Ureter (tissue), 1 donor: ENCODE results near the gene ITGA5. TPM values are rescaled to one million over a fixed set of nuclear protein-coding genes. Genes with fewer than 3 reads are reported as not detected.

Source experiments
- DNase-seq: peaks from one replicate; pipeline ENCODE4 v3.0.0-alpha.2; 2020; ENCODE audit warnings: low spot score
- total RNA-seq: library from RNA; stranded (reverse); gene quantifications from one replicate; pipeline ENCODE4 v1.2.4, GENCODE V29; 2023
- donor health status: DM: yes; HTN: yes; CAD: no.

The ITGA5 gene
- total RNA-seq, 1 donor from 2014 or later, result 117 TPM

- no peak for DNase-seq
These were observed 7.5 kb downstream of the ITGA5 start for GRCh38 chr12:54411391-54412241.

GRCh38 chr12:54409267-54409666 lies 9.8 kb downstream of the ITGA5 start:
- no peak for DNase-seq

- no peak for DNase-seq
These were observed 11.7 kb downstream of the ITGA5 start for GRCh38 chr12:54407183-54407905.

- DNase-seq, result no peak
These were observed 13.5 kb downstream of the ITGA5 start for GRCh38 chr12:54405573-54405972.

GRCh38 chr12:54405106-54405505 lies 14.0 kb downstream of the ITGA5 start:
- DNase-seq, result no peak

GRCh38 chr12:54404061-54405004 lies 14.7 kb downstream of the ITGA5 start:
- no peak for DNase-seq

- no peak for DNase-seq
These were observed 17.9 kb downstream of the ITGA5 start for GRCh38 chr12:54401119-54401518.

- DNase-seq, result peak; percentile 88
These were observed 19.9 kb downstream of the ITGA5 start for GRCh38 chr12:54398995-54399793.

GRCh38 chr12:54398218-54398617 lies 20.8 kb downstream of the ITGA5 start:
- no peak for DNase-seq

- no peak for DNase-seq
These were observed 21.9 kb downstream of the ITGA5 start for GRCh38 chr12:54397157-54397556.

- no peak for DNase-seq
These were observed 23.5 kb downstream of the ITGA5 start for GRCh38 chr12:54395545-54395944.

GRCh38 chr12:54394986-54395385 lies 24.1 kb downstream of the ITGA5 start:
- DNase-seq, result no peak

GRCh38 chr12:54394281-54394719 lies 24.8 kb downstream of the ITGA5 start:
- peak; percentile 77 for DNase-seq

- no peak for DNase-seq
These were observed 25.3 kb downstream of the ITGA5 start for GRCh38 chr12:54393743-54394142.

GRCh38 chr12:54393207-54393609 lies 25.9 kb downstream of the ITGA5 start:
- DNase-seq, result no peak

- no peak for DNase-seq
These were observed 26.4 kb downstream of the ITGA5 start for GRCh38 chr12:54392485-54393206.

- DNase-seq, result peak; percentile 78
These were observed 28.2 kb downstream of the ITGA5 start for GRCh38 chr12:54390668-54391551.

- peak; percentile 77 for DNase-seq
These were observed 28.8 kb downstream of the ITGA5 start for GRCh38 chr12:54390176-54390667.

GRCh38 chr12:54389607-54390175 lies 29.4 kb downstream of the ITGA5 start:
- no peak for DNase-seq
